T-helper 1 cell treated with Interleukin-12 subunit alpha and Interleukin-12 subunit beta and Interleukin-4 antibody, amounts not matched to agents 30 μg/mL and 1 μg/mL, for 36 hours (primary cell): ENCODE results near the gene TIMP1.

Source experiments
- H3K27ac Mint-ChIP-seq: one replicate; pipeline ENCODE4 v1.8.0; 2021; ENCODE audit warnings: mild to moderate bottlenecking, mixed read lengths
- H3K27me3 Mint-ChIP-seq: one replicate; pipeline ENCODE4 v1.8.0; 2021; ENCODE audit warnings: low read depth, mixed read lengths
- H3K36me3 Mint-ChIP-seq: one replicate; pipeline ENCODE4 v1.8.0; 2021; ENCODE audit warnings: low read depth, mixed read lengths
- H3K4me1 Mint-ChIP-seq: one replicate; pipeline ENCODE4 v1.8.0; 2021; ENCODE audit warnings: low read depth, mixed read lengths
- H3K4me3 Mint-ChIP-seq: one replicate; pipeline ENCODE4 v1.8.0; 2021; ENCODE audit warnings: mild to moderate bottlenecking, moderate library complexity, mixed read lengths
- H3K9me3 Mint-ChIP-seq: one replicate; pipeline ENCODE4 v1.8.0; 2021; ENCODE audit warnings: mixed read lengths

TIMP1 gene

GRCh38 chrX:47608130-47608810 lies 26.0 kb downstream of the TIMP1 start:
- Mint-ChIP-seq H3K27ac (no peak overlapping the region), H3K27me3 (peaks cover 4% of the 10 kb centered on the region), H3K36me3 (no peaks in the 10 kb centered on the region), H3K9me3 (no peaks in the 10 kb centered on the region), H3K4me1 (peaks cover 2% of the 10 kb centered on the region), H3K4me3 (no peak overlapping the region)

DNA sequence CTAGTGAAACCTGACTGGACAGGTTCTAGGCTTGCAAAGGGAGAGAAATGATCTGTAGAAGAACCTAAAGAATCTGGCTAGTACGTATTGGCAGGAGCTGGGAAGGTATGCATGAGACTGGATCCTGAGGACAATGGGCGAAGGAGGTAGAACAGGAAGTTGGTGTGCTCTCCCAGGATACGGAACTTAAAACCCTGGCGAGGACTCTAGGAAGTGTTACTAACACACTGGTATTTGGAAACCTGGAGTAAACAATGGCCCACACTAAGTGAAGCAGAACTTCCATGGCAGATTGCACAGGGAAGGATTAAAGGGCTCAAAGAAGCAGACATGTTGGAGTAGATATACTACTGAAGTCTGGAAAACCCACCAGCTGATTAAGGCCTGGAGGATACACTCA lies 28.3 kb downstream of the TIMP1 start:
- Mint-ChIP-seq H3K9me3 (no peaks in the 10 kb centered on the region), H3K36me3 (no peaks in the 10 kb centered on the region), H3K27me3 (peaks cover 6% of the 10 kb centered on the region), H3K27ac (no peak overlapping the region), H3K4me3 (no peak overlapping the region), H3K4me1 (peaks cover 2% of the 10 kb centered on the region)

GRCh38 chrX:47611489-47611888 lies 29.3 kb downstream of the TIMP1 start:
- no peak overlapping the region for H3K4me3 Mint-ChIP-seq
- peaks cover 11% of the 10 kb centered on the region for H3K27me3 Mint-ChIP-seq
- H3K36me3 Mint-ChIP-seq = no peaks in the 10 kb centered on the region
- peaks cover 2% of the 10 kb centered on the region for H3K4me1 Mint-ChIP-seq
- H3K9me3 Mint-ChIP-seq = no peaks in the 10 kb centered on the region
- no peak overlapping the region for H3K27ac Mint-ChIP-seq

DNA sequence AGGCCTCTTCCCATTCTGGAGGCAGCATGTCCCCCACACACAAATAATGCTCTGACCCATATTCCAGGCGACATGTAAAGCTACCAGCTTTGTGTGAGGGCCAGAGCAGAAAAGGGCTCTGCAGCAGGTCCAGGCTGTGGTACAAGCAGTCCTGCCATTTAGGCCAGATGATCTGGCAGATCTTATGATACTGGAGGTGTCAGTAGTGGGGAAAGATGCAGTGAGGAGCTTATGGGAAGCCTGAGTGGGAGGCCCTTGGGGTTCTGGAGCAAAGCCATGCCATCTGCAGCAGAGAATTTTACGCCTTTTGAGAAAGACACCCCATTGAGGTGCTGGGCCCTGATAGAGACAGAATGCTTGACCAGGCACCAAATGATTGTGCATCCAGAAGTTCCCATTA lies 29.7 kb downstream of the TIMP1 start:
- no peaks in the 10 kb centered on the region for H3K36me3 Mint-ChIP-seq
- no peak overlapping the region for H3K4me3 Mint-ChIP-seq
- peaks cover 15% of the 10 kb centered on the region for H3K27me3 Mint-ChIP-seq
- no peak overlapping the region for H3K27ac Mint-ChIP-seq
- no peaks in the 10 kb centered on the region for H3K9me3 Mint-ChIP-seq
- peaks cover 2% of the 10 kb centered on the region for H3K4me1 Mint-ChIP-seq

GRCh38 chrX:47612418-47612817 lies 30.2 kb downstream of the TIMP1 start:
- Mint-ChIP-seq H3K4me1 (peaks cover 2% of the 10 kb centered on the region), H3K27ac (no peak overlapping the region), H3K36me3 (no peaks in the 10 kb centered on the region), H3K27me3 (peaks cover 20% of the 10 kb centered on the region), H3K9me3 (no peaks in the 10 kb centered on the region), H3K4me3 (no peak overlapping the region)

- Mint-ChIP-seq H3K9me3 (no peaks in the 10 kb centered on the region), H3K4me1 (peaks cover 2% of the 10 kb centered on the region), H3K27ac (no peak overlapping the region), H3K36me3 (no peaks in the 10 kb centered on the region), H3K4me3 (no peak overlapping the region), H3K27me3 (peaks cover 27% of the 10 kb centered on the region)
These were observed 30.8 kb downstream of the TIMP1 start for GRCh38 chrX:47613082-47613481.

- peaks cover 2% of the 10 kb centered on the region for H3K4me1 Mint-ChIP-seq
- H3K9me3 Mint-ChIP-seq = no peaks in the 10 kb centered on the region
- H3K4me3 Mint-ChIP-seq = no peak overlapping the region
- no peaks in the 10 kb centered on the region for H3K36me3 Mint-ChIP-seq
- no peak overlapping the region for H3K27ac Mint-ChIP-seq
- H3K27me3 Mint-ChIP-seq = peaks cover 36% of the 10 kb centered on the region
These were observed 32.4 kb downstream of the TIMP1 start for GRCh38 chrX:47614618-47615017.

- Mint-ChIP-seq H3K27ac (no peak overlapping the region), H3K4me1 (peaks cover 8% of the 10 kb centered on the region), H3K9me3 (no peaks in the 10 kb centered on the region), H3K27me3 (peaks cover 52% of the 10 kb centered on the region), H3K4me3 (peak overlapping the region; percentile 78), H3K36me3 (peaks cover under 1% of the 10 kb centered on the region)
These were observed 36.8 kb downstream of the TIMP1 start for GRCh38 chrX:47618923-47619485.

DNA sequence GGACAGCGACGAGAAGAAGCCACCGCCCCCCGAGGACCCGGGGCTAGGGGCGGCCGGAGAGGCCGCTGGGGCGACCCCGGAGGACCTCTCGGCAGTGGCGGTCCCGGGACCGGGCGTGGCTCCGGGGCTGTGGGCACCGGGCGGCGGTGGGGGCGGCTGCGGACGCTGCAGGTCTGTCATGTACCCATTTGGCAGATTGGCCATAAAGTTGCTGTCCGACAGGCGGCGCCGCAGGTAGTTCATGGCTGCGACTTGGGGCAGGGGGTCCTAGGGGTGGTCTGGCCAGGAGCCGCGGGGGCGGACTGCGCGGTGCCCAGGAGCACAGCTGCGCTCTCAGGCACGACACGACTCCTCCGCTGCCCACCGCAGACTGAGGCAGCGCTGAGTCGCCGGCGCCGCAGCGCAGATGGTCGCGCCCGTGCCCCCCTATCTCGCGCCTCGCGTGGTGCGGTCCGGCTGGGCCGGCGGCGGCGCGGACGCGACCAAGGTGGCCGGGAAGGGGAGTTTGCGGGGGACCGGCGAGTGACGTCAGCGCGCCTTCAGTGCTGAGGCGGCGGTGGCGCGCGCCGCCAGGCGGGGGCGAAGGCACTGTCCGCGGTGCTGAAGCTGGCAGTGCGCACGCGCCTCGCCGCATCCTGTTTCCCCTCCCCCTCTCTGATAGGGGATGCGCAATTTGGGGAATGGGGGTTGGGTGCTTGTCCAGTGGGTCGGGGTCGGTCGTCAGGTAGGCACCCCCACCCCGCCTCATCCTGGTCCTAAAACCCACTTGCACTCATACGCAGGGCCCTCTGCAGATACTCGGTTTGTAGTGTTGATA lies 37.5 kb downstream of the TIMP1 start, which contains the start of gene SYN1:
TSS of gene SYN1 (minus strand) at position 372 of the 817 bp plus-strand sequence. CDS start at position 243, 129 bp downstream.
- Mint-ChIP-seq H3K4me1 (peaks cover 8% of the 10 kb centered on the region), H3K27me3 (peaks cover 48% of the 10 kb centered on the region)

GRCh38 chrX:47620303-47620685 lies 38.1 kb downstream of the TIMP1 start:
- H3K27me3 Mint-ChIP-seq = peaks cover 48% of the 10 kb centered on the region
- no peaks in the 10 kb centered on the region for H3K9me3 Mint-ChIP-seq
- H3K36me3 Mint-ChIP-seq = peaks cover 3% of the 10 kb centered on the region
- peaks cover 10% of the 10 kb centered on the region for H3K4me1 Mint-ChIP-seq
- no peak overlapping the region for H3K4me3 Mint-ChIP-seq
- H3K27ac Mint-ChIP-seq = no peak overlapping the region

More for the DNA sequence above, 37.5 kb downstream of the TIMP1 start, which contains the start of gene SYN1:
- Mint-ChIP-seq H3K36me3 (peaks cover 3% of the 10 kb centered on the region), H3K27ac (no peak within 1 kb of the TSS), H3K4me3 (peak within 1 kb of the TSS; percentile 78), H3K9me3 (no peaks in the 10 kb centered on the region)

- Mint-ChIP-seq H3K9me3 (no peaks in the 10 kb centered on the region), H3K4me3 (no peak overlapping the region), H3K27me3 (peaks cover 38% of the 10 kb centered on the region), H3K4me1 (peaks cover 10% of the 10 kb centered on the region), H3K27ac (no peak overlapping the region), H3K36me3 (peaks cover 9% of the 10 kb centered on the region)
These were observed 39.6 kb downstream of the TIMP1 start for GRCh38 chrX:47621851-47622250.

DNA sequence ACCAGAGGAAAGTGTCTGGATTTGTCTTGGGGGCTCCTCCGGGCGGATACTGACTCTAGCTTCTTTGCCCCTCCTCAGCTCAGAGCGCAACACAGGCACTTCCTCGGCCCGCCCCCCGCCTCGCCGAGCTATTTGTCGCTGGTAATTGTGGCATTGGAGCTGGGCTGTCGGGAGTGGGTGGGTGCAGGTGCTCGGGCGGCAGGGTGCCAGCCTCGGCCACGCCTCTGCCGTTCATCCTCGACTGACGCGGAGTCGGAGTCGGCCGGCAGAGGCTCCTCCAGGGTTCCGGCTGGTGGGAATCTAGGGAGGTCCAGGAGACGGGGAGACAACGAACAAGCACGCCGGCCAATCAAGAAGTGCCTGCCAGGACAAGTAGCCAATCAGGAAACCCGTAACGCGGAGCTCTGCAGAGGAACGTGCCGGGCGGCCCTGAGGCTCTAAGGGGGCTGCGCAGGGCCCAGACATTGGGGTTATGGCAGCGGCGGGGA lies 41.3 kb downstream of the TIMP1 start:
- H3K36me3 Mint-ChIP-seq = peaks cover 9% of the 10 kb centered on the region
- H3K27ac Mint-ChIP-seq = no peak overlapping the region
- H3K4me1 Mint-ChIP-seq = peaks cover 12% of the 10 kb centered on the region
- peak overlapping the region; percentile 78 for H3K4me3 Mint-ChIP-seq
- H3K27me3 Mint-ChIP-seq = peaks cover 20% of the 10 kb centered on the region
- H3K9me3 Mint-ChIP-seq = no peaks in the 10 kb centered on the region

DNA sequence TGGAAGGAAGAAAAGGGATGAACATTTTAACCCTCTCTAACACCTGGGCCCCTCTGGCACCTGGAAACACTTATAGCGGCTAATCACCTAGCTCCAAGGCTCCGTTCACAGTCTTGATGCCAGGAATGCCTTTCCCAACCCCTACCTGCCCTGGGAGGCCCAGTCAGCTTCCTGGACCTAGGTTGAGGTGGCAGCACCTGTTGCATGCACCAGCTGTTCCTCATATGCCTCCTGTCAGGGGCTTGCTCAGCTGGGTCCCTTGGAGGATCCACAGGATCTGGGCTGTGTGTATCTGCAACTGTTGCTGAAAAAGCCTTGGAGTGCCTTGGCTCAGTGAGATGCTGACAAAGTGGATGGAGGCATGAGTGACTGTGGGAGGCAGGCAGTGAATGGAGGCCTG lies 43.1 kb downstream of the TIMP1 start:
- Mint-ChIP-seq H3K4me3 (no peak overlapping the region), H3K4me1 (peaks cover 21% of the 10 kb centered on the region), H3K27me3 (peaks cover 16% of the 10 kb centered on the region), H3K36me3 (peaks cover 9% of the 10 kb centered on the region), H3K27ac (no peak overlapping the region), H3K9me3 (no peaks in the 10 kb centered on the region)

DNA sequence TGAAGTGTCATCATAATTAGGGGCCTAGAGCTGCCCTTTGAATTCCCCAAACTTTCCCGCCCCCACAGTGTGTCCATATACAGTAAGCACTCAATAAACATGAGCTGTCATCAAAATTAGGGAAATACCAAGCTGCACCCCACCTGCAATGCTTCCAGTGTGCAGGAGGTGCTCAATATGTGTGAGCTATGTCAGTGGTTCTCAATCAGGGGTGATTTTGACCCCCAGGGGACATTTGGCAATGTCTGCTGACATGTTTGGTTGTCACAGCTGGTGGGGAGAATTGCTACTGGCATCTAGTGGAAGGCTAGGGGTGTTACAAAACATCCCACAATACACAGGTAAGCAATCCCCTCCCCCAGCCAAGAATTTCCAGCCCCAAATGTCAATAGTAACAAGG lies 46.7 kb downstream of the TIMP1 start:
- Mint-ChIP-seq H3K27me3 (no peaks in the 10 kb centered on the region), H3K9me3 (no peaks in the 10 kb centered on the region), H3K4me3 (peak overlapping the region; percentile 84), H3K27ac (peak overlapping the region; percentile 83), H3K4me1 (peaks cover 18% of the 10 kb centered on the region), H3K36me3 (peaks cover 8% of the 10 kb centered on the region)
